ENCODE results near the gene TMEM244.
"Not testable (repeated sequence)": the region's sequence is repeated elsewhere in the genome, so short reads cannot be mapped to it uniquely, and the experiment has no call there.

TMEM244 gene

GRCh38 chr6:129866688-129867087 is 5.6 kb upstream of the TMEM244 start:
- no peak for DNase-seq (ENCODE audit: low spot score)

- DNase-seq (ENCODE audit: low spot score) = peak; percentile 52
Measured at GRCh38 chr6:129866256-129866655, 5.1 kb upstream of the TMEM244 start.

GRCh38 chr6:129865013-129865412 is 3.9 kb upstream of the TMEM244 start:
- no peak for DNase-seq (ENCODE audit: low spot score)

- no peak for DNase-seq (ENCODE audit: low spot score)
Measured at GRCh38 chr6:129863664-129864063, 2.5 kb upstream of the TMEM244 start.

DNA sequence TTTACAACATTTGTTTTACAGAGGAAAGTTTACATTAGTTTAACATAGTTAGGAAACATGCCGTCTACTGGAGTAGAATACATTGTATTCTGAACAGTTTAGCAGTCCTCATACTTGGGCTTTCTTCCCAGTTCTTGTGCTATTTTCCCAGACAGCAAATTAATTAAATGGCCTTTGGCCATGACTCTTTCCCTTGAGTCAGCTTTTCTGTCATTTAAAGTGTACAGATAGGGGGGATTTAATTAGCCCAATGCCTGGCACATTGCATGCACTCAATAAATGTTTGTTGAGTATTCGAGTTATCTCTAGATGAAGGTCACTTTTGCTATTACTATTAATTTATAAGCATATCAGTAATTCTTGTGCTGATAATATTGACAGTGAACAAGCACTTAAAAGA is 1.6 kb downstream of the TMEM244 start:
- no peak for DNase-seq (ENCODE audit: low spot score)

DNA sequence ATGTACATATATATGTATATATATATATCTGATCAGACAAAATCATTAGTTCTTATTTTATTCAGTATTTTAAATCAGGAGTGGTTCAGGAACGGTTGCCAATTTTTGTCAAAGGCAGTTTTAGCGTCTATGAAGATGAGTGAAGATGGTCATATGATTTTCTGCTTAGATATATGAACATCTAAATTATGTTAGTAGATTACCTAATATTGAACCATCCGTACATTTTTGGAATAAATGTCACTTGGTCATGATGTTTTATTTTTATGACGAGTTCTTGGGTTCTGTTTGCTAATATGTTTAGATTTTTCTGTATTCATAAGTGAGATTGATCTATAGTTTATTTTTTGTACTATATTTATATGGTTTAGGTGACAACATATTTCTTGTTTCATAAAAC is 3.3 kb downstream of the TMEM244 start:
- no peak for DNase-seq (ENCODE audit: low spot score)

DNA sequence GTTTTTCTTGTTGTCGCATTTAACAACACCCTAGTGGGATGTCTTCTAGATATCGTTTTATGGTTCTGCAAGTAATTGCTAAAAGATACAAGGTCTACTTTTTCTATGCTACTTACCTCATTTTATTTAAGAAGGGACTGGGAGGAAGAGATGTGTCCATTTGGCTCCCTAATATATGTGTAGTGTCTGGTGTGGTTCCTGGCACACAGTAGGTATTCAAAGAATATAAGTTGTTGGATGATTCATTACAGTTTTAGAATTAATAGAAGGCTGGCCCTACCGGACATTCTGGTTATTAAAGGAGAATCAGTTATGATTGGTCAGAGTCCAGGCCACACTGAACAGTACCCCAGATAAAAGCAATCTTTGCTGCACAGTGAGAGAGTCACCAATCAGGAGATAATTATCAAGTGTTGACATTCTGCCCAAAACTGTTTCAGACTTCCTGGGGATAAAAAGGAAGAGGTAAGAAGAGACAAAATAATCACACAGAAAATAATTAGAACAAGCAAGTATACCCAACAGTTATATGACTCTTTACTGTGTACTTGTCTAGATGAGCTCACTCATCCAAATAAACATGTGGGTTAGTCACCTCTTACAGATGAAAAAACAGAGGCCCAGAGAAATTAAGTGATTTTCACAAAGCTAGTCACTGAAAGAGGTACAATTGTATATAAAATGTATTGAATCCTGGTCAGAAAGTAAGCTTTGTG is 7.0 kb downstream of the TMEM244 start:
- no peak for DNase-seq (ENCODE audit: low spot score)

GRCh38 chr6:129852257-129852858 is 8.8 kb downstream of the TMEM244 start:
- DNase-seq (ENCODE audit: low spot score) = no peak

DNA sequence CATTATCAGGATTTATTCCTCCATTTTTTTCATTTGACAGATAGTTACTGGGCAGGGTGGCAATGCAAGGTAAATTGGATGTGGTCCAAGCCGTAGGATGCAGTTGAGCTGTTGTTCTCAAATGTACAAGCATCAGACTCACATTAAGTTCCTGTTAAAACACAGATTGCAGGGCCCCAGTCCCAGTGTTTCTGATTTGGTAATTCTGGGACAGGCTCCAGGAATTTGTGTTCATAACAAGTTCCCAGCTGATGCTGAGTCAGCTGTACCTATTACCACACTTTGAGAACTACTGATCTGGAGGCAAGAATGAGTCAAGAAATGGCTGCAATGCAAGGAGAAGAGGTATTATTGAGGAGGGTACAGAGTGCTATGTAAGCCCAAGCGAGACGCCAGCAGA is 11.7 kb downstream of the TMEM244 start:
- no peak for DNase-seq (ENCODE audit: low spot score)

DNA sequence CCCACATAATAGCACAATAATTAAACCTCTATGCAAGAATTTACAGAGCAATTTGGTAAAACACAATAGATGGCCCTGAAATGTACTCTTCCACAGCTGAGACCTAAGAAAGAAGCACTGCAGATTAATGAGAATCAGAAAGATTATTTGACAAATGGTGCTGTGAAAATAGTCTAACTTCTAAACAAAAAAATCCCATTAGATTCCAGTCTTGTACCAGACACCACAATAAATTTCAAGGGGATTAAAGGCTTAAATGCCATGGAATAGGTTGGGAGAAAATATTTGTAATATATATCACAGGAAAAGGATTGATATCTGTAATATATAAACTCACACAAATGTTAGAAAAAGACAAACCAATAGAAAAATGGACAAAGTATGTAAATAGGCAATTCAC is 14.4 kb downstream of the TMEM244 start:
- no peak for DNase-seq (ENCODE audit: low spot score)

DNA sequence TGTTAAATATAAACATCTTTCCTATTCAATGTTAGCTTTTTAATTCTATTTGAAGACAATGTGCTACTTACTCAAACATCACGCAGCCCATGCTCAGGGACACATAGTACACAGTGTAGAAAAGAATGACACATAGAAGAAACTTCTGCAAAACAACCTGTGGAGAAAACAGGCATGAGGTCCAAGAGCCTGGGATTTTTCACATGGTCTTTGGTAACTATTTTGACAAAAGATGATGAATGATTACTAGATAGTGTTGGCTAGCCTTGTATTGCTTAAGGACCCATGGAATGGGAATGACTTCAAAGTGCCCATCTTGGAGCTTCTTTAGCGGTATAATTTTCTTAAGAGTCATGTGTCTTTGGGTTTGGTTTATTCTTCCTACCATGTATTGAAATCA is 15.4 kb downstream of the TMEM244 start:
- no peak for DNase-seq (ENCODE audit: low spot score)

GRCh38 chr6:129844118-129844891 is 16.8 kb downstream of the TMEM244 start:
- peak; percentile 59 for DNase-seq (ENCODE audit: low spot score)

DNA sequence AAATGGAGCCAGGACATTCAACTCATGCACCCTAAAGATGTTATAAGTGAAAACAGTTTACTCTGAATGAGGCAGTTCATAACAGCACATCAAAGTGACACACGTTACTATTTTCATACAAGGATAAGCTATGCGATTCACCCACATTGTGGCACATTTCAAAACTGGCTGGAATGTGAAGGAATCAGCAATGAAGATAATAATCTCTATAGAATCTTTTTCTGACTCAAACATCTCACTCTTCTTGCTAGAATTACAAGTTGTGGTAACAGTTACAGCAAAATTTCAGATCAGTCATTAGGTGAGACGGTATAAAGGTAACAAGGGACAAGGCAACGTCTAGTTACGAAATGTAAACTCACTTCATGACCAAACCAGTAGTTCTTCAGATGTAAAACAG is 17.5 kb downstream of the TMEM244 start:
- DNase-seq (ENCODE audit: low spot score) = no peak

GRCh38 chr6:129842881-129843409 is 18.2 kb downstream of the TMEM244 start:
- DNase-seq (ENCODE audit: low spot score) = no peak

- DNase-seq (ENCODE audit: low spot score) = no peak
Measured at GRCh38 chr6:129842137-129842536, 19.0 kb downstream of the TMEM244 start.

GRCh38 chr6:129839562-129839961 is 21.6 kb downstream of the TMEM244 start:
- not testable (repeated sequence) for DNase-seq (ENCODE audit: low spot score)

GRCh38 chr6:129835691-129836090 is 25.4 kb downstream of the TMEM244 start:
- DNase-seq (ENCODE audit: low spot score) = no peak

- no peak for DNase-seq (ENCODE audit: low spot score)
Measured at GRCh38 chr6:129832299-129832698, 28.8 kb downstream of the TMEM244 start.

GRCh38 chr6:129828229-129828628 is 32.9 kb downstream of the TMEM244 start:
- DNase-seq (ENCODE audit: low spot score) = no peak

DNA sequence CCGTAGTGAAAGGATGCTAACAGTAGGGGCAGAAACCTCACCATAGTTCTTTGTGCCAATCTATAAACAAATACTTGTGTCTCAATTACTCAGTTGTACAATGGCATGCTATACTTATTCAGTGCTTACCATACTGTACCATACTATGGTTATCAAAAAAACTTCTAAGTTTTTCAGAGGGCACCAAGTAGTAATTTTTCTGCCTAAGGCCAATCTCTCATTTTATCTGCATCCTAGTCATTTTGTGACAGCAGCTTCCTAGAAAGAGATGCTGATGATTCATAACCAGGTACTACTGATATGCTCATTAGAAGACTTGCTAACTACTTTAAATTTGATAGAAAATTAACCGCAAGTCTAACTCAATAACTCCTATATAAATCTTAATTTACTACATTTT is 42.9 kb downstream of the TMEM244 start:
- no peak for DNase-seq (ENCODE audit: low spot score)

GRCh38 chr6:129817821-129818220 is 43.3 kb downstream of the TMEM244 start:
- DNase-seq (ENCODE audit: low spot score) = no peak

GRCh38 chr6:129817332-129817731 is 43.8 kb downstream of the TMEM244 start:
- no peak for DNase-seq (ENCODE audit: low spot score)
